Panc1 (cell line): Measurements from ENCODE around the gene ARMC3.

Experiments
- CTCF ChIP-seq: fragments of 450-650 bp; IDR thresholded peaks from 2 replicates; pipeline ENCODE4 v1.5.1; 2017; ENCODE audit warnings: mild to moderate bottlenecking
- POLR2AphosphoS5 ChIP-seq: IDR thresholded peaks from 2 replicates; pipeline ENCODE4 v1.6.1; 2012; ENCODE audit warnings: mild to moderate bottlenecking, low read depth, low read length, moderate library complexity
- SIN3A ChIP-seq: IDR thresholded peaks from 2 replicates; pipeline ENCODE4 v1.6.1; 2012; ENCODE audit warnings: low read depth, mild to moderate bottlenecking, low read length, moderate library complexity, borderline replicate concordance; ENCODE audit not compliant: insufficient read depth

GRCh38 chr10:22915314-22915713 lies 12.5 kb upstream of the ARMC3 start:
- no peak for TF ChIP-seq CTCF
- no peak for TF ChIP-seq SIN3A
- TF ChIP-seq POLR2AphosphoS5 = no peak
